SK-N-MC (cell line): Measurements from ENCODE around the gene TXNDC16.

Source experiments
- DNase-seq: peaks from one replicate; pipeline ENCODE4 v3.0.0-alpha.2; 2011; ENCODE audit warnings: low read depth, low spot score
- H3K27ac ChIP-seq: fragments of 200-600 bp; sonication (generic); 2 replicates; pipeline ENCODE4 v1.5.1; 2016; ENCODE audit warnings: mixed run types
- H3K36me3 ChIP-seq: fragments of 200-600 bp; sonication (generic); 2 replicates; pipeline ENCODE4 v1.6.1; 2017; ENCODE audit warnings: antibody characterized with exemption, low read length, mixed read lengths; ENCODE audit not compliant: insufficient read depth
- H3K4me3 ChIP-seq: fragments of 200-600 bp; sonication (generic); 2 replicates; pipeline ENCODE4 v1.5.1; 2016
- H3K9ac ChIP-seq: fragments of 200-600 bp; sonication (generic); 2 replicates; pipeline ENCODE4 v1.8.0; 2017; ENCODE audit warnings: mixed run types, mixed read lengths; ENCODE audit not compliant: insufficient read length
- H3K9me3 ChIP-seq: fragments of 200-600 bp; sonication (generic); 2 replicates; pipeline ENCODE4 v1.6.1; 2017; ENCODE audit warnings: low read depth, mild to moderate bottlenecking, antibody characterized with exemption, low read length, moderate library complexity, mixed read lengths
- EZH2 ChIP-seq: fragments of 200-600 bp; sonication (generic); IDR thresholded peaks from one replicate; pipeline ENCODE4 v1.6.1; 2017; ENCODE audit warnings: antibody characterized with exemption
- FOXP2 ChIP-seq: optimal IDR thresholded peaks from 2 replicates; pipeline ENCODE3; 2011; ENCODE audit warnings: mild to moderate bottlenecking, moderate library complexity; ENCODE audit not compliant: insufficient read depth; ENCODE audit errors: extremely low read length, control extremely low read depth
- POLR2AphosphoS5 ChIP-seq: IDR thresholded peaks from 2 replicates; pipeline ENCODE4 v1.6.1; 2012; ENCODE audit warnings: mild to moderate bottlenecking, low read depth, low read length, borderline replicate concordance

TXNDC16 gene

DNA sequence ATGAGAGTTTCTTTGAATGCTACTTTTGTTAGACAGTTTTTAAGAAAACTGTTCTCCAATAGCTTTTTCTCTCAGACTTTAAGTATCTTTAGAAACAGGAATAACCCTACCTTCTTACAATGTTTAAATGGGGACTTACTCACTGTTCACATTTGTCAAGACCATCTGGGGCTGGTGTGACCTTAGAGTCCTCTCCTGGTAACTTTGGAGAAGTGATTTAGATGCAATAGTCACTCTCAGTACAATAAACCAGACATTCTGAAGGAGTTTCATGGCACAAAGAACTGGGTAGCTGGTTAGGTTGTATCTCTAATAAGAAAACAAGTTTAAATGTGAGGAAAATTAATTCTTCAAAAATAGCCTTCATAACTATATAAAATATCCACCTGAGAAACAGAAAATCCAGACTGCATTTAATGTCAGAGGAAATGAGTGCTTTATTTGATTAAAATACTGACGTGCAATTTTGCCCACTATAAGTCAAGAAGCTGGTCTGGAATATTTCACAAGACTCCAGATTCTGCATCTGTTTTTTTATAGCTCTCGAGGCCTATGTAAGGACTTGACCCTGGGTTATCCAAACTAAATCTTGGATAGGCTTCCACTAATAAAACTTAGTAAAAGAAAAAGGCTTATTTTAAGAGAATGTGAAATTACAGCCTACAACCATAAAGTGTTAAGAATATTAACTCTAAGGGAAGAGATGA lies 129.5 kb downstream of the TXNDC16 start:
- no peak overlapping the region for H3K4me3 ChIP-seq
- no peak overlapping the region for H3K9ac ChIP-seq
- H3K36me3 ChIP-seq: no peaks in the 10 kb centered on the region
- TF ChIP-seq POLR2AphosphoS5: no peak
- no peak overlapping the region for H3K27ac ChIP-seq
- H3K9me3 ChIP-seq: no peaks in the 10 kb centered on the region
- DNase-seq: no peak

DNA sequence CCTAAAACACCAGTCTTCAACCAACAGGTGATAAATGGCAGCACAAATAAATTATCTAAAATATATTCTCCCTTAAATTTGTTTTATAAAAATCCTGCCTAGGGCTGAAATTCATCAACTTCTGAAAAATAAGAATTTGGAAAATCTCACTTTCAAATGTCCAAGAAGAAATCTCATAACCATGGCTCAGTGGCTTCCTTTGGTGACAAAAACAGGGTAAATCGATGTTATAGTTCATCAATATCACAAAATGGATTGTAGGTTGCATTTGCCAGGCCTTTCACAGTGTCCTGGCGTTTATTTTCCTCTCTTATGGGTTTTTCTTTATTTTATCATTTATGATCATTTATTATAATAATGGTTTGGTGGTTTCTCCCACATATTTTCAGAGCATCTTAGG lies 135.2 kb downstream of the TXNDC16 start:
- H3K36me3 ChIP-seq: no peaks in the 10 kb centered on the region
- no peak overlapping the region for H3K4me3 ChIP-seq
- no peaks in the 10 kb centered on the region for H3K9me3 ChIP-seq
- no peak for DNase-seq
- H3K27ac ChIP-seq: no peak overlapping the region
- no peak for TF ChIP-seq POLR2AphosphoS5
- TF ChIP-seq EZH2: no peak
- no peak for TF ChIP-seq FOXP2
- no peak overlapping the region for H3K9ac ChIP-seq

DNA sequence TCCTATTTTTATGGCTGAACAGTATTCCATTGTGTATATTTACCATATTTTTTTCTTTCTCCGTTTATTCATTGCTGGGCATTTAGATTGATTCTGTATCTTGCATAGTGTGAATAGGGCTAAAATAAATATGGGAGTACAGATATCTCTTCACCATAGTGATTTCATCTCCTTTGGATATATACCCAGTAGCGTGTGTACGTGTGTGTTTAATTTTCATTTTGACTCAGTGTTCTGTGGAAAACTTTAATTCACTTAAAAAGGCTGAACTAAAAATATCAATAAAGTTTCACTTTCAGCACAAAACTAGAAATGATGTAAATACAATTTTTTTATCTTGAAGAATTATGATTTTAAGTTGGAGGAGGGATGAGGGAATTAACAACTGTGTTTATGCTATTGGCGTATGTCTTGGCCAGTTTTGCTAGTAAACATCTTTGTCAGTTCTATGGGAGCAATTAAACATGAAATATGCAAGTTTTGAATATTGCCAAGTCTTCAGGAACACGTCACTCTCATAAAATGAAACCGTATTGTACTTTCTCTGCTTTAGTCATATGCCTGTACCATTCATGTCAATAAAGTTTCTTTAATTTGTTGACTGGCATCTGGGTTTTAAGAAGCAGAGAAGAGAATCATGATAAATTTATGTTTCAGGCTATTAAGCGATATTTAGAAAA lies 138.4 kb downstream of the TXNDC16 start:
- Histone ChIP-seq H3K36me3 (no peaks in the 10 kb centered on the region), H3K4me3 (no peak overlapping the region), H3K9me3 (no peaks in the 10 kb centered on the region), H3K9ac (no peak overlapping the region), H3K27ac (no peak overlapping the region)
- DNase-seq: no peak
- TF ChIP-seq EZH2 (no peak), POLR2AphosphoS5 (no peak), FOXP2 (no peak)

DNA sequence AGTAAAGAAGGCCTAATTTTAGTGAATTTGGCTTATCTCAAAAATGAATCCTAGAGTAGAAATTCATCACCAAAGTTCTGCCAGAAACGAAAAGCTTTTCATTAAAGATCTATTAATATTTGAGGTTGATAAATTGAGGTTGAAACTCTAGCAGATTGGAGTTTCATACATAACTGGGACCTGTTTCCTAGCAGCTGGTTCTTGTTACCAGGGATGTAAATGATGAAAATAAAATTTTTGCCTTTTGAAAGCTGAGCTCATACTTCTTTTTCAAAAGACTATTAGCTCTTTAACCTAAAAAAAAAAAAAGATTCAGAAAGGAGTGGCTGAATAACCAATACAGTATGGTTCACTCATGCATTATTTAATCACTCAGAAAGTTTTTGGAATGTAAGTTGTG lies 139.9 kb downstream of the TXNDC16 start:
- H3K27ac ChIP-seq: no peak overlapping the region
- TF ChIP-seq EZH2 (no peak), FOXP2 (no peak)
- no peak for DNase-seq
- no peaks in the 10 kb centered on the region for H3K36me3 ChIP-seq
- H3K9ac ChIP-seq: no peak overlapping the region
- H3K4me3 ChIP-seq: no peak overlapping the region
- H3K9me3 ChIP-seq: no peaks in the 10 kb centered on the region

DNA sequence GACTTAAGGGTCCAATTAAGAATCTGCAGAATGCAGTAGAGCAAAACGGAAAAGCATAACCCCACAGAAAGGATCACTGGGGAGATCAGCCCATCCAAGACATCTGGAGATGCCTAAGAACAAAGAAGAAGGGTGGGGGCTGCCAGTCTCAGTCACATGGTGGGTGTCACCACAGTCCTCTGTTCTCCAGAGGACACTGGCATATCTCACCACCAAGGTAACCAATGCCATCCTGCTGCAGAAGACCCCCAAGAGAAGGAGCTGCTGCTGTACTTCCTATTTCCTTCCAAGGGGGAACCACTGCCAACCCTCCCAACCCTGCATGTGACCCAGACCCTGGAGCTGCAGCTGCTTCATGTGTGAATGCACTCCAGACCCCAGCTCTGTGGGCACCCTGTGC lies 147.0 kb downstream of the TXNDC16 start:
- Histone ChIP-seq H3K4me3 (no peak overlapping the region), H3K27ac (no peak overlapping the region), H3K9me3 (no peaks in the 10 kb centered on the region), H3K36me3 (no peaks in the 10 kb centered on the region), H3K9ac (no peak overlapping the region)
- no peak for TF ChIP-seq EZH2
- no peak for TF ChIP-seq FOXP2
- no peak for TF ChIP-seq POLR2AphosphoS5
- DNase-seq: no peak

DNA sequence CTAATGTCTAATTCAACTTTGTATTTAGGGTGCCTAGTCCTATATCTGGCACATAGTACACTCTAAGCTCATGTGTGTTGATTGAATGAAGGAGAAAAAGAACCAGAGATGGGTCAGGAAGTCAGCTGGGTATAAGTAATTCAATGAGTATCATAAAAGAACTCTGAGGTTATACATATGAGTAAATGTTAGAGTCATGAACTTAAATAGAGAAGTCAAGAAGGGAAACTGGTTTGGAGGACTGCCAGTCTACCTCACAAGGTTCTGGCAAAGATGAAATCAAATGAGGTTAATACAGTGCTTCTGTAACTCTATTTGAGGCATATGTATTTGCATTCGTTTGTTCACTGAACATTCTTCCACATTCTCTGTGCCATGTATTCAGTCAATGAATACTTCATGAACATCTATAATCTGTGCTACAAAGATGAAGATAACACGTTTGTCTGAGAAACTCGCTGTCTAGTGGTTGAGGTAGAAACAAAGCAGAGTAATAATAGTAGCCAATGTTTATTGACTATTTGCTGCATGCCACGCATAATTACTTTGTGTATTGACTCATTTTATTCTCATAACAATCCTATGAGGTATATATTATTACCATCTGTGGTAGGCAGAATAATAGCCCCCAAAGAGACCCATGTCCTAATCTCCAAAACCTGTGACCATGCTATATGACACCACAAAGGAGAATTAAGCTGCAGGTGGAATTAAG lies 149.3 kb downstream of the TXNDC16 start:
- Histone ChIP-seq H3K4me3 (no peak overlapping the region), H3K27ac (no peak overlapping the region), H3K9ac (no peak overlapping the region), H3K9me3 (no peaks in the 10 kb centered on the region), H3K36me3 (no peaks in the 10 kb centered on the region)
- DNase-seq: no peak
- TF ChIP-seq EZH2: no peak
- TF ChIP-seq POLR2AphosphoS5: no peak
- TF ChIP-seq FOXP2: no peak

DNA sequence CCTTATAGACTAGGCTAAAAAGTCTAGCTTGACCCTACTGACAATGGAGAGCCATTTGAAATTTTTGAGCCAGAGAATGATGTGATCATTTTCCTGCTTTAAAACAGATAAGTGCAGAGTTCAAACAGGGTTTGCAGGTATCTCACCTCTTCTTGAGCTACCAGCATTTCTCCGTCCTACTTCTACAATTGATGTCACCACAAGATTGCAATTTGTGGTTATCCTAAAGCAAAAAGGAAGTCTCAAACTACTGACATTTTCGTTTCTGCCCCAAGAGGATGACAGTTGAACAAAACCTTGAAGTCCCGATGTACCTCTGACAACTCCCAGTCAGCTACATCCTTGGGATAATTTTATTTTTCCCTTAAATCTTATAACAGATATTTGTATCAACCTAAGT lies 151.5 kb downstream of the TXNDC16 start:
- TF ChIP-seq FOXP2: no peak
- Histone ChIP-seq H3K36me3 (no peaks in the 10 kb centered on the region), H3K9me3 (no peaks in the 10 kb centered on the region), H3K27ac (no peak overlapping the region), H3K9ac (no peak overlapping the region), H3K4me3 (no peak overlapping the region)
- DNase-seq: no peak

DNA sequence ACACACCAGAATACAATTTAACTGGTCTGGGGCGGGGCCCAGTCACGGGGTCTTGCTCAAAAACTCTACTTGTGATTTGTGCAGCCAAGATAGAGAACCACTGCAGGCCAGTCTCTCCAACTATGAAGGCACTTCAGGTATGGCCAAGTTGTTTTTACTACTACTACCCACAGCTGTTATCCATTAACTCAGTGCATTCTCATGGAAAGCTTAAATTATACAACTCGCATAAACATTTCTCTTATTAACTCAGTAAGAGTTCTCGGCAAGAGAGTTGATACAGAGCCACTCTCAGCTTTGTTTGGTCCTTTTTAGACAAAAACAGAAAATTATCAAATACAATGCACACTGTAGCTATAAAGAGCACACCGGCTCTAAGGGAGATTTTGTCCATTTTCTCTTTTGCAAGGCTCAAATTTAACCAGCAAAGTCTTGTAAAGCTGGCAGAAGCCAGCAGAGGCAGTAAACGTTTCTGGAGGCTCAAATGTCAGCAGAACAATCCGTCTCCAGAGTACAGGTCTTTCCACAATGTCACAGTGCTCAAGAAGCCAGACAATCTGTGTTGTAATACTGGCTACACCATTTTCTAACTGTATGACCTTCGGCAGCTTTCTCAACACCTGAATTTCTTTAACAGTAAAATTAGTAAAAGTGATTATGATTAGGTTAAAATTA lies 152.2 kb downstream of the TXNDC16 start:
- Histone ChIP-seq H3K4me3 (peak overlapping the region; percentile 34; the same call in 1 of the 2 replicates), H3K36me3 (no peaks in the 10 kb centered on the region), H3K27ac (no peak overlapping the region), H3K9ac (no peak overlapping the region), H3K9me3 (no peaks in the 10 kb centered on the region)
- TF ChIP-seq POLR2AphosphoS5 (no peak), FOXP2 (no peak), EZH2 (no peak)
- DNase-seq: no peak
